Measurements from ENCODE around the gene GUK1.

GUK1 gene

DNA sequence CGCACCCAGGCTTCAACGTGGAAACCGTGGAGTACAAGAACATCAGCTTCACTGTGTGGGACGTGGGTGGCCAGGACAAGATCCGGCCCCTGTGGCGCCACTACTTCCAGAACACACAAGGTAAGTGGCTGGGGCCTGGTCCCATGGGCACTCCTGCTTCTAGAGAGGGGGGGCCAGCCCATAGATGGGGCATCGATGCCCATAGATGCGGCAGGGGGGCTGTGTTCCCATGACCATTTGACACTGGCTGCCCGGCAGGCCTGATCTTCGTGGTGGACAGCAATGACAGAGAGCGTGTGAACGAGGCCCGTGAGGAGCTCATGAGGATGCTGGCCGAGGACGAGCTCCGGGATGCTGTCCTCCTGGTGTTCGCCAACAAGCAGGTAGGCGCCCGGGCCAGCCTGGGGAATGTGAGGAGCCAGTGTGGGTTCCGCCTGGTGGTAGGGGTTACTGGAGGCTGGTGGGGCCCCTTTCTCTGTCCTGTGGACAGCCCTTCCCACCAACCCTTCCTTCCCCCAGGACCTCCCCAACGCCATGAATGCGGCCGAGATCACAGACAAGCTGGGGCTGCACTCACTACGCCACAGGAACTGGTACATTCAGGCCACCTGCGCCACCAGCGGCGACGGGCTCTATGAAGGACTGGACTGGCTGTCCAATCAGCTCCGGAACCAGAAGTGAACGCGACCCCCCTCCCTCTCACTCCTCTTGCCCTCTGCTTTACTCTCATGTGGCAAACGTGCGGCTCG is 42.6 kb upstream of the GUK1 start:
- no peaks in the 10 kb centered on the region for H3K9me3 ChIP-seq (ENCODE audit: control insufficient read depth, low read length)
- no peaks in the 10 kb centered on the region for H3K4me1 ChIP-seq (ENCODE audit: control insufficient read depth, insufficient read depth, low read length)
- DNase-seq (ENCODE audit: low read depth), result no peak
- H3K9ac ChIP-seq (ENCODE audit: low read length), result no peak overlapping the region
- H3K27me3 ChIP-seq (replicated peaks; ENCODE audit: control insufficient read depth, insufficient read depth, low read length), result no peaks in the 10 kb centered on the region
- H3K36me3 ChIP-seq (ENCODE audit: control insufficient read depth, insufficient read depth, low read length, severe bottlenecking), result peaks cover 43% of the 10 kb centered on the region
- no peak overlapping the region for H3K4me3 ChIP-seq (ENCODE audit: low read length)

DNA sequence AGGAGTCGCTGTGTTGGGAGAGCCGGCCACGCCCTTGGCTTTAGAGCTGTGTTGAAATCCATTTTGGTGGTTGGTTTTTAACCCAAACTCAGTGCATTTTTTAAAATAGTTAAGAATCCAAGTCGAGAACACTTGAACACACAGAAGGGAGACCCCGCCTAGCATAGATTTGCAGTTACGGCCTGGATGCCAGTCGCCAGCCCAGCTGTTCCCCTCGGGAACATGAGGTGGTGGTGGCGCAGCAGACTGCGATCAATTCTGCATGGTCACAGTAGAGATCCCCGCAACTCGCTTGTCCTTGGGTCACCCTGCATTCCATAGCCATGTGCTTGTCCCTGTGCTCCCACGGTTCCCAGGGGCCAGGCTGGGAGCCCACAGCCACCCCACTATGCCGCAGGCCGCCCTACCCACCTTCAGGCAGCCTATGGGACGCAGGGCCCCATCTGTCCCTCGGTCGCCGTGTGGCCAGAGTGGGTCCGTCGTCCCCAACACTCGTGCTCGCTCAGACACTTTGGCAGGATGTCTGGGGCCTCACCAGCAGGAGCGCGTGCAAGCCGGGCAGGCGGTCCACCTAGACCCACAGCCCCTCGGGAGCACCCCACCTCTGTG is 41.7 kb upstream of the GUK1 start:
- no peak for DNase-seq (ENCODE audit: low read depth)
- H3K36me3 ChIP-seq (ENCODE audit: control insufficient read depth, insufficient read depth, low read length, severe bottlenecking), result peaks cover 35% of the 10 kb centered on the region

DNA sequence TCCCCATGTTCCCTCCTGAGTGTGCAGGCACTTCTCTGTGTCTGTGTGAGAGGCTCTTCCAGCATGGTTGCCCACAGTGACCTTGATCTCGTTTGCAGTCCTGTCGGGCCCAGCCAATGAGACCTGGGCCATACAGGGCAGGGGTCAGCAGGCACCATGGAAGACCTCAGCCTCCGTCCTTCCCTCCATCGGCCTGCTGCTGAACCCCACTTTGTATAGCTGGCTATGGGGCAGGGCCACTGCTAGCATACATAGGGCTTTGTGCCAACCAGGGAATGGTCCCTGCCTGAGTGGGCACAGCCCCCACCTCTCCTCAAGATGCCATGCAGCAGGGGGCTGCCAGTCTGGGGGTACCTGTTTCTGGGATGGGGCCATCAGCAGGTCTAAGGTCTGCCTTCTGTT is 40.7 kb upstream of the GUK1 start:
- H3K9ac ChIP-seq (ENCODE audit: low read length), result no peak overlapping the region
- peaks cover 35% of the 10 kb centered on the region for H3K36me3 ChIP-seq (ENCODE audit: control insufficient read depth, insufficient read depth, low read length, severe bottlenecking)
- no peaks in the 10 kb centered on the region for H3K9me3 ChIP-seq (ENCODE audit: control insufficient read depth, low read length)
- DNase-seq (ENCODE audit: low read depth), result no peak
- peaks cover 8% of the 10 kb centered on the region for H3K4me1 ChIP-seq (ENCODE audit: control insufficient read depth, insufficient read depth, low read length)
- no peaks in the 10 kb centered on the region for H3K27me3 ChIP-seq (replicated peaks; ENCODE audit: control insufficient read depth, insufficient read depth, low read length)
- no peak overlapping the region for H3K4me3 ChIP-seq (ENCODE audit: low read length)

More for the DNA sequence above, 41.7 kb upstream of the GUK1 start:
- peaks cover under 1% of the 10 kb centered on the region for H3K4me1 ChIP-seq (ENCODE audit: control insufficient read depth, insufficient read depth, low read length)
- H3K9me3 ChIP-seq (ENCODE audit: control insufficient read depth, low read length), result no peaks in the 10 kb centered on the region
- H3K27me3 ChIP-seq (replicated peaks; ENCODE audit: control insufficient read depth, insufficient read depth, low read length), result no peaks in the 10 kb centered on the region
- no peak overlapping the region for H3K4me3 ChIP-seq (ENCODE audit: low read length)
- H3K9ac ChIP-seq (ENCODE audit: low read length), result no peak overlapping the region

DNA sequence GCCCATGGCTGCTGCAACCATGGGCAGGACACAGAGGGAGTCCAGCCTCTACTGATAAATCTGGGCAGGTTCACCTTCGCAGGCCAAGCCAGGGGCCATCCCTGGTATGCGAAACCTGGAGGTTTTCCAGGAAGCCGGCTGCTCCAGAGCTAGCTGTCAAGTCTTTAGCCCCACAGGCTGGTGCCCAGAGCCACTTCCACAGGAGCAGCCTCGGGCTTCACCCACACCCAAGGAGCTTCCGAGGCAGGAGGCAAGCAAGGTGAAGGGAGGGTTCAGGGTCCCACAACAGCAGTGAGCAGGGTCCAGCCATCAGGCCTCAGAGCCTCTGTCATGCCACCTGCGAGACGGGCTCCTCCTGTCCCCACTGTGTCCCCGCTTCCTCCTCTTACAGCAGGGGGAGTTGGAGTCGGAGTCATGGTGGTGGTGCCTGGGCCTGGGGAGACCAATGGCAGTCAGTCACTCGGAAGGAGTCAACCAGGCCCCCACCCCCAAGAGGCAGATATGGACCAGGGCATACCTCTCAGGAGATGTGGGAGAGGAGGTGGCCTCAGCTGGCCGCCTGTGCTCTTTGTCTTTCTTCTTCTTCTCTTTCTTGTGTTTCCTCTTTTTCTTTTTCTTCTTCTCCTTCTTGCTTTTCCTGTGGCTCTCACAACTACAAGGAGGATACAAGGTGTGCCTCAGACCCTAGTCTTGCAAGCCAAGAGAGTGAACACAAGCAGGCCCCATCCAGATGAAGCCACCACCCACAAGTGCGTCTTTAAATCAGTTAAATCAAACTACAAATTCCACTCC is 39.1 kb upstream of the GUK1 start:
- Histone ChIP-seq H3K4me1 (ENCODE audit: control insufficient read depth, insufficient read depth, low read length) (peaks cover 8% of the 10 kb centered on the region), H3K36me3 (ENCODE audit: control insufficient read depth, insufficient read depth, low read length, severe bottlenecking) (peaks cover 40% of the 10 kb centered on the region), H3K9me3 (ENCODE audit: control insufficient read depth, low read length) (no peaks in the 10 kb centered on the region), H3K4me3 (ENCODE audit: low read length) (peak overlapping the region; percentile 91), H3K9ac (ENCODE audit: low read length) (peak overlapping the region; percentile 76), H3K27me3 (replicated peaks; ENCODE audit: control insufficient read depth, insufficient read depth, low read length) (no peaks in the 10 kb centered on the region)
- DNase-seq (ENCODE audit: low read depth), result no peak

DNA sequence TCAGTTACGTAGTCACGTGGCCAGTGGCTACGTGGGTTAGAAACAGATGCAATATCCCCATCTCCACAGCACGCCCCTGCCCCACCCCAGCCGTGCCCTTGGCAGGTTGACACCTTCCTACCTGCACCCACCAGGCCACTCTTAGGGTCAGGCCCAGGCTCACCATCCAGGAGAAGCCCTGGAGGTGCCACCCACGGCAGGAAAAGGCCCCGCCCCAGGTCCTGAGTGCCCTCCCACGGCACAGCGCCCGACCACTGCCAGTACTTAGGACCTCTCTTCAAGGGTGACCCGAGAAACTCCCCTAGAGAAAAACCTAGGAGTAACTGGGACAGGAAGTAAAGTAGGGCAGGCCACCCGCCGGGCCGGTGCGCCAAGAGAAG is 38.5 kb upstream of the GUK1 start:
- Histone ChIP-seq H3K9ac (ENCODE audit: low read length) (peak overlapping the region; percentile 76), H3K4me3 (ENCODE audit: low read length) (peak overlapping the region; percentile 91), H3K36me3 (ENCODE audit: control insufficient read depth, insufficient read depth, low read length, severe bottlenecking) (peaks cover 45% of the 10 kb centered on the region), H3K9me3 (ENCODE audit: control insufficient read depth, low read length) (no peaks in the 10 kb centered on the region), H3K4me1 (ENCODE audit: control insufficient read depth, insufficient read depth, low read length) (peaks cover 8% of the 10 kb centered on the region), H3K27me3 (replicated peaks; ENCODE audit: control insufficient read depth, insufficient read depth, low read length) (no peaks in the 10 kb centered on the region)
- DNase-seq (ENCODE audit: low read depth), result no peak

DNA sequence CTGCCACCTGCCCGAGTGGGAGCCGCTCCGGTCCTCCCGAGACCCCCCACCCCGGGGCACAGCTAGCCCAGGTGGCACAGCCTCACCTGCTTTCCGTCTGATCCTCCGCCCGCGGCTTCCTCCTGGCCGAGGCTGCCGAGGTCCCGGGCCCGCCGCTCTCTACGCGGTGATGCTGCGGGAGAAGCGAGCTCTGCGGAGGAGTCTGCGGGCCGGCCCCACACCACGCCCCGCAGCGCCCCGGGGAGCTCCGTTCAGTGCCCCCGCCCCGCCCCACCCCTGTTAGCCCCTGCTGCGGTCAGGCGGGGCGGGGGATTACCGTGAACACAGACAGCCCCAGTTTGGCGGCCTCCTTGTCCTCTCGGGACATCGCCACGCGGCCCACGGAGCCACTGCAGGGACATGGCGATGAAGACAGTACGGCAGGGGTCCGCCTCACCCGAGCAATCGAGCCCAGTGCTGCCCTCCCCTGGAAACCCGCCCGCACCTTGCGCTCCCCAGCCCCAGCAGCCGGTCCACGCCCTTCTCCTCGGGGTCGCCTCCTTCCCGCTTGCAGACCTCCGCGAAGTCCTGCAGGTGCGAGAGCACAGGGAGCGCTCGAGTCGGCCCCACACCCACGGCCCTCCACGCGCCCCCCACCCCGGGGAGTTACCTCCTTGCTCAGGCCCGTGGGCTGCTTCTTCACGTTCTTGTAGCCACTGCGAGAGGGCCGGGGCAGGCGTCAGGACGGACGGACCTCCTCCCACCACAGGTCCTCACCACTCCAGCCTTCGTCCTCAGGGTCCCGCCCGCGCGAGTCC is 37.9 kb upstream of the GUK1 start:
- no peaks in the 10 kb centered on the region for H3K27me3 ChIP-seq (replicated peaks; ENCODE audit: control insufficient read depth, insufficient read depth, low read length)
- H3K4me3 ChIP-seq (ENCODE audit: low read length), result peak overlapping the region; percentile 91
- no peaks in the 10 kb centered on the region for H3K9me3 ChIP-seq (ENCODE audit: control insufficient read depth, low read length)
- H3K36me3 ChIP-seq (ENCODE audit: control insufficient read depth, insufficient read depth, low read length, severe bottlenecking), result peaks cover 43% of the 10 kb centered on the region
- peak; percentile 54 for DNase-seq (ENCODE audit: low read depth)
- peak overlapping the region; percentile 76 for H3K9ac ChIP-seq (ENCODE audit: low read length)
- peaks cover 8% of the 10 kb centered on the region for H3K4me1 ChIP-seq (ENCODE audit: control insufficient read depth, insufficient read depth, low read length)

DNA sequence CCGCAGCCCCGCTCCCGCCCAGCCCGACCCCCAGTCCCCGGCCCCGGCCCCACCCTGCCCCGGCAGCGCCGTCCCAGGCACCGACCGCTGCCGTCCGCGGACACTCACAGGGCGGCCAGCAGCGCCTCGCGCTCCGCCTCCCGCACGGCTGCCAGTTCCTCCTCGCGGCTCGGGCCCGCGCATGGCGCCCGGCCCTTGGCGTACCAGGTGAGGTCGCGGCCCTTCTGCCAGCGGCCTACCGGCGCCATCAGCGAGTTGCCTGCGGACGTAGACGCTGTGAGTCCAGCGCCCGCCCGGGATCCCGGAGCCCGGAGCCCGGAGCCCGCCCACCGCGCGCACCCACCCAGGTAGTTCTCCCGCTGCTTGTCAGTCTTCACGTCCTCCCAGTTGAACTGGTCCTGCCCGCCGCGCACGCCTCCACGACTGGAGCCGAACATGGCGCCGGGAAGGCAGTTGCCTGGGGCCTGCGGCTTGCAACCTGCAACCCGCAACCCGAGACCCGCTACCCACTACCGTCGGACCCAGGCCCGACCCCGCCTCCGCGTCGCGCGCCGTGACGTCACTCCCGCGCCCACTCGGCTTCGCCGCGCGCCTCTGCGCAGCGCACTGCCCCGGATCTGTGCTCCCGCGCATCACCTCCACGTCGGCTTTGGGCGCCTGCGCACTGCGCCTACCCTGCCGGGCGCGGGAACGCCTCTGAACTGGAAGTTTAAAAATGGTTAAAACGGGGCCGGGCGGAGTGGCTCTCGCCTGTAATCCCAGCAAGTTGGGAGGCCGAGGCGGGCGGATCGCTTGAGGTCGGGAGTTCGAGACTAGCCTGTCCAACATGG is 37.1 kb upstream of the GUK1 start, which contains the start of gene C1orf35:
Gene C1orf35, minus strand, starts transcription at position 535 of the 830 bp plus-strand sequence. Its CDS starts 98 bp downstream, at position 437.
- Histone ChIP-seq H3K36me3 (ENCODE audit: control insufficient read depth, insufficient read depth, low read length, severe bottlenecking) (peaks cover 35% of the 10 kb centered on the region), H3K9ac (ENCODE audit: low read length) (peak within 1 kb of the TSS; percentile 91), H3K27me3 (replicated peaks; ENCODE audit: control insufficient read depth, insufficient read depth, low read length) (no peaks in the 10 kb centered on the region), H3K9me3 (ENCODE audit: control insufficient read depth, low read length) (no peaks in the 10 kb centered on the region), H3K4me1 (ENCODE audit: control insufficient read depth, insufficient read depth, low read length) (peaks cover 12% of the 10 kb centered on the region), H3K4me3 (ENCODE audit: low read length) (peak within 1 kb of the TSS; percentile 91)
- peak; percentile 98 for DNase-seq (ENCODE audit: low read depth)

DNA sequence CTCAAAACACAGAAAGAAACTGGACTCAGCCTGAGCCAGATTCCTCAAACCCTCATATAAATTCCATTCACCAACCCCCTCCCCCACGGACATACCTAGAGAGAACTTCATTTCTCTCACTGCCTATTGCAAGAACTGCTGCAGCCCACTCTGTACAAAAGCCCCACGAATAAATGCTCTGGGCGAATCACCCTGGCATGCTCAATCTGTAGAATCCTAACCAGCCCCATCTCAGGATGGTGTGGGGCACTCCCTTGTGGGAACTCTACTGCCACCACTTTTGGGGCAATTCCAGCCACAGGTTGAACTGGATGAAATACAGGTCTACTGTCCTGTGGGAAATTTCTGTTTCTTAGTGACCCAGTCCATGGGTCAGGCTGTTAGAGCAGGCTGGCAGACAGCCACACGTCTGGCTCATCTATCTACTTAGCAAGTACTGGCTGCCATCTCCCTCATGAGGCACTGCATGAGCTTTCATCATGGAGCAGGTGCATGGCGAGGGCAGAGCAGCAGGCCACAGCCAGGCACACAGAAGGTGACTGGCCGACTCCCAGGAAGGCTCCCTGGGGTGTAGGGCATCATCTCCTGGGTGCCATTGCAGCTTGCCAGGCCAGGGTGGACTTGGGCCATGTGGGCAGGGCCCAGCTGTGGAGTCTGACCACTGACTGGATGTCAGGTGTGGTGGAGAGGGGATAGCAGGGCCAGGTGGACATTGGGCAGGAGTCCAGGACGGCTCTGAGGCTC is 35.4 kb upstream of the GUK1 start:
- H3K4me1 ChIP-seq (ENCODE audit: control insufficient read depth, insufficient read depth, low read length), result peaks cover 20% of the 10 kb centered on the region
- H3K9me3 ChIP-seq (ENCODE audit: control insufficient read depth, low read length), result no peaks in the 10 kb centered on the region
- DNase-seq (ENCODE audit: low read depth), result no peak
- H3K9ac ChIP-seq (ENCODE audit: low read length), result no peak overlapping the region
- H3K27me3 ChIP-seq (replicated peaks; ENCODE audit: control insufficient read depth, insufficient read depth, low read length), result no peaks in the 10 kb centered on the region
- no peak overlapping the region for H3K4me3 ChIP-seq (ENCODE audit: low read length)
- peaks cover 18% of the 10 kb centered on the region for H3K36me3 ChIP-seq (ENCODE audit: control insufficient read depth, insufficient read depth, low read length, severe bottlenecking)

DNA sequence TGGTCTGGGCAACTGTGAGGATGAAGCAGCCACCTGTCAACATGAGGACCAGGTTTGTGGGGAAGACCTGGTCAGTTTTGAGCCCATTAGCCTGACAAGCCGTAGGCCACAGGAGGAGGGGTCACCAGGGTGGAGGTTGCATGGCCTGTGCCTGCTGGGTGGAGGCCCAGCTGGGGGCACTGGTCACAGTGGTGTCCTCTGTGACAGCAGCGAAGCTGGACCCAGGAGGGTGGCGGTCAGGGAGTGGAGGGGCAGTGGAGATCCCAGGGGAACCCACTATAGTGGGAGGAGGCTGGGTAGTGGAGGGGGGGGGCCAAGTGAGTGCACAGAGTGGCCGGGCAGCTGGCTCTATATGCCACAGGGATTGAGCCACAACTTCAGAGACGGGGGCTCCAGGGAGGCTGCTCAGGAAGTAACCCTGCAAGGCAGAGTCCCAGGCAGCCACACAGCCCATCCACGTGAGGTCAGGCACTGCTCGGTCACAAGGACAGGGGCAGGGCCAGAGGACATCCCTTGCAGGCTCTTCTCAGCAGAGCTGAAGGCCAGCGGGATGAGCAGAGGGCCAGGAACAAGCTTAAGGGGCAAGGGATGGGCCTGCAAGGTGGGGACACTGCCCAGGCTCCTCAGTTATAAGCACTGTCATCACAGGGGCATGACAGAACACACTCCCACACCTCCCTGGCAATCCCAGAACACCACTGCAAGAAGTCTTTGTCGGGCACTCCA is 34.6 kb upstream of the GUK1 start:
- no peak for DNase-seq (ENCODE audit: low read depth)
- H3K36me3 ChIP-seq (ENCODE audit: control insufficient read depth, insufficient read depth, low read length, severe bottlenecking), result peaks cover 12% of the 10 kb centered on the region
- no peaks in the 10 kb centered on the region for H3K9me3 ChIP-seq (ENCODE audit: control insufficient read depth, low read length)
- no peaks in the 10 kb centered on the region for H3K27me3 ChIP-seq (replicated peaks; ENCODE audit: control insufficient read depth, insufficient read depth, low read length)
- peaks cover 26% of the 10 kb centered on the region for H3K4me1 ChIP-seq (ENCODE audit: control insufficient read depth, insufficient read depth, low read length)
- H3K9ac ChIP-seq (ENCODE audit: low read length), result no peak overlapping the region
- H3K4me3 ChIP-seq (ENCODE audit: low read length), result no peak overlapping the region

All from adipocyte (in vitro differentiated cells).